RKO (cell line): ENCODE measurements around the gene BPIFB4.
"Not testable (repeated sequence)": the region's sequence is repeated elsewhere in the genome, so short reads cannot be mapped to it uniquely, and the experiment has no call there.

Experiments used
- DNase-seq: peaks from one replicate; pipeline ENCODE4 v3.0.0-alpha.2; 2016; ENCODE audit warnings: low spot score

BPIFB4 gene

GRCh38 chr20:33086052-33086722 lies 6.7 kb downstream of the BPIFB4 start:
- no peak for DNase-seq

- no peak for DNase-seq
Observed at GRCh38 chr20:33091147-33091546, 11.7 kb downstream of the BPIFB4 start.

GRCh38 chr20:33091693-33092092 lies 12.2 kb downstream of the BPIFB4 start:
- no peak for DNase-seq

GRCh38 chr20:33092361-33092760 lies 12.9 kb downstream of the BPIFB4 start:
- peak; percentile 38 for DNase-seq

GRCh38 chr20:33093074-33093473 lies 13.6 kb downstream of the BPIFB4 start:
- no peak for DNase-seq

GRCh38 chr20:33093582-33093981 lies 14.1 kb downstream of the BPIFB4 start:
- DNase-seq = no peak

- no peak for DNase-seq
Observed at GRCh38 chr20:33095249-33095648, 15.8 kb downstream of the BPIFB4 start.

GRCh38 chr20:33095902-33096584 lies 16.6 kb downstream of the BPIFB4 start:
- DNase-seq = peak; percentile 86

GRCh38 chr20:33097001-33097400 lies 17.6 kb downstream of the BPIFB4 start:
- no peak for DNase-seq

- peak; percentile 54 for DNase-seq
Observed at GRCh38 chr20:33099843-33100538, 20.5 kb downstream of the BPIFB4 start.

- DNase-seq = no peak
Observed at GRCh38 chr20:33103556-33103955, 24.1 kb downstream of the BPIFB4 start.

GRCh38 chr20:33104336-33104735 lies 24.9 kb downstream of the BPIFB4 start:
- DNase-seq = no peak

- DNase-seq = no peak
Observed at GRCh38 chr20:33105316-33105924, 26.0 kb downstream of the BPIFB4 start.

- DNase-seq = not testable (repeated sequence)
Observed at GRCh38 chr20:33106058-33106620, 26.7 kb downstream of the BPIFB4 start.

- no peak for DNase-seq
Observed at GRCh38 chr20:33108661-33109060, 29.2 kb downstream of the BPIFB4 start.

- no peak for DNase-seq
Observed at GRCh38 chr20:33110147-33110825, 30.8 kb downstream of the BPIFB4 start.

- no peak for DNase-seq
Observed at GRCh38 chr20:33111306-33111705, 31.9 kb downstream of the BPIFB4 start.

GRCh38 chr20:33112547-33113386 lies 33.3 kb downstream of the BPIFB4 start:
- DNase-seq = no peak

GRCh38 chr20:33113387-33113908 lies 34.0 kb downstream of the BPIFB4 start:
- no peak for DNase-seq

- DNase-seq = not testable (repeated sequence)
Observed at GRCh38 chr20:33115501-33115900, 36.1 kb downstream of the BPIFB4 start.
